Left hindlimb (tissue), 1 donor: ENCODE data around the gene RPRD1B.

Experiments
- DNase-seq: peaks from one replicate; pipeline ENCODE4 v3.0.0-alpha.2; 2018

The RPRD1B gene

GRCh38 chr20:38033330-38034107 is at the start of gene RPRD1B, which contains the start of gene TTI1:
TSS of gene RPRD1B (plus strand) at chr20:38033746. CDS start at chr20:38033948, 202 bp downstream.
TSS of gene TTI1 (minus strand) at chr20:38033456. CDS start at chr20:38013816, 19,640 bp downstream.
- peak; percentile 94 for DNase-seq

GRCh38 chr20:37984018-37984785 is 49.3 kb upstream of the RPRD1B start:
- DNase-seq: no peak

GRCh38 chr20:37986044-37986858 is 47.3 kb upstream of the RPRD1B start:
- no peak for DNase-seq

GRCh38 chr20:37986873-37987601 is 46.5 kb upstream of the RPRD1B start:
- DNase-seq: peak; percentile 77

- no peak for DNase-seq
These were observed 45.8 kb upstream of the RPRD1B start for GRCh38 chr20:37987602-37988290.

- DNase-seq: no peak
These were observed 45.1 kb upstream of the RPRD1B start for GRCh38 chr20:37988306-37988954.

- no peak for DNase-seq
These were observed 43.8 kb upstream of the RPRD1B start for GRCh38 chr20:37989601-37990295.

GRCh38 chr20:37990571-37991151 is 42.9 kb upstream of the RPRD1B start:
- DNase-seq: peak; percentile 39

GRCh38 chr20:37991157-37991866 is 42.2 kb upstream of the RPRD1B start:
- no peak for DNase-seq

- no peak for DNase-seq
These were observed 41.6 kb upstream of the RPRD1B start for GRCh38 chr20:37991908-37992307.

GRCh38 chr20:37992802-37993409 is 40.6 kb upstream of the RPRD1B start:
- peak; percentile 41 for DNase-seq

GRCh38 chr20:37994512-37994911 is 39.0 kb upstream of the RPRD1B start:
- no peak for DNase-seq

GRCh38 chr20:37995856-37996605 is 37.5 kb upstream of the RPRD1B start:
- no peak for DNase-seq

- no peak for DNase-seq
These were observed 36.0 kb upstream of the RPRD1B start for GRCh38 chr20:37997516-37997915.

GRCh38 chr20:37999526-38000263 is 33.9 kb upstream of the RPRD1B start:
- DNase-seq: no peak

GRCh38 chr20:38000293-38000692 is 33.3 kb upstream of the RPRD1B start:
- no peak for DNase-seq

- no peak for DNase-seq
These were observed 32.2 kb upstream of the RPRD1B start for GRCh38 chr20:38001173-38001875.
